ENCODE data around the gene ATP11B.
A peak's percentile ranks its signal among the peaks of the same experiment; 100 is the strongest.
"Not testable (repeated sequence)": the region's sequence is repeated elsewhere in the genome, so short reads cannot be mapped to it uniquely, and the experiment has no call there.

ATP11B gene

DNA sequence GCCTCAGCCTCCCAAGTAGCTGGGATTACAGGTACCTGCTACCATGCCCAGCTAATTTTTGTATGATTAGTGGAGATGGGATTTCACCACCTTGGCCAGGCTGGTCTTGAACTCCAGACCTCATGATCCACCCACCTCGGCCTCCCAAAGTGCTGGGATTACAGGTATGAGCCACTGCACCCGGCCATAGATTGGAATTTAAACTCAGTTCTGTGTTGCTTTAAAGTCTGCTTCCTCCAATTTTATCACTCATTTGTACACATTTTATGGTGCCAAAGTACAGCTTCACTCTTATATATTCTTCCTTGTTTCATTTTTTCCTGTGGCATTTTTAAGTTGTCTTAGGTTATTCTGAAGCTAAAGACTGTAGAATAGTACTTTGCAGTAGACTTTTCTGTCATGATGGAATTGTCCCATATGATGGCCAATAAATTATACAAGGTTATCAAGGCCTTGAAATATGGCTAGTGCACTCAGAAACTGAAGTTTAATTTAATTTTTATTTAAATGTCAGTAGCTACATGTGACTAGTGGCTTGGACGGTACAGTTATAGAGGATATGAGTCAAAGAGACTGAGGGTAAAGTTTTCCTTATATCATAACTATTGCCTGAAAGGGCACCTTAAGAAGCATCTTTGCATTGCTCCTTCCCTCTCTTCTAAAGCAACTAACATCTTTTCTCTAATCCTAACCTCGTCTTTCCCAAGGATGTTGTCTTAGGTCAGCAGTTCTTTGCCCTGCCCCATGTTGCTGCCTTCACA is 28.1 kb downstream of the ATP11B start:
- in situ Hi-C loops (cut with HindIII; ENCODE audit: low pct_unique_long_range_greater_than_20kb, low sequenced_read_pairs): no loop called here
- DNase-seq (ENCODE audit: low read depth in 1 of 2, low spot score in 1 of 2): no peak
- TF ChIP-seq JUND (IDR thresholded peaks at IDR 0.05; ENCODE audit: low read depth): no peak

DNA sequence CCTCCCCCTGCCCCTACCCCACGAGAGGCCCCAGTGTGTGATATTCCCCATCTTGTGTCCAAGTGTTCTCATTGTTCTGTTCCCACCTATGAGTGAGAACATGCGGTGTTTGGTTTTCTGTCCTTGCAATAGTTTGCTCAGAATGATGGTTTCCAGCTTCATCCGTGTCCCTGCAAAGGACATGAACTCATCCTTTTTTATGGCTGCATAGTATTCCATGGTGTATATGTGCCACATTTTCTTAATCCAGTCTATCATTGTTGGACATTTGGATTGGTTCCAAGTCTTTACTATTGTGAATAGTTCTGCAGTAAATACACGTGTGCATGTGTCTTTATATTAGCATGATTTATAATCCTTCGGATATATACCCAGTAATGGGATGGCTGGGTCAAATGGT is 29.0 kb downstream of the ATP11B start:
- in situ Hi-C loops (cut with HindIII; ENCODE audit: low pct_unique_long_range_greater_than_20kb, low sequenced_read_pairs); DNase-seq (ENCODE audit: low read depth in 1 of 2, low spot score in 1 of 2): not testable (repeated sequence)

DNA sequence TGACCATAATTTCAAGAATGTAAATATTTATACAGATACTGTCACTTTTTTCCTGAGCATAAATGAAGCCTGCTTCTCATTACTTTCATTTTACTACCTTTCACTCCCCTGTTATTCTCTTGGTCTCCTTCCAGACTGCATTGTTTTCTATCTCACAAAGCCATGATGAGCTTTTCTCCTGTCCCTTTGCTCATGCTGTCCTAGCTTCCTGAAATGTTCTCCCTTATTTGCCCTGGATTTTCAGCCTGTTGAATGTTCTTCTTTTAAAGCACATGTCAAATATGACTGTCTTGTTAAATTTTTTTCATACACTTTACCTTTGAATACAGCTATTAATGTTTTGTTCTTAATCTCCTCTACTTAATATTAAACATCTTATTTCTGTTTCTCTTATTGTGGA is 31.7 kb downstream of the ATP11B start:
- no peak for TF ChIP-seq JUND (IDR thresholded peaks at IDR 0.05; ENCODE audit: low read depth)
- in situ Hi-C loops (cut with HindIII; ENCODE audit: low pct_unique_long_range_greater_than_20kb, low sequenced_read_pairs): no loop called here
- DNase-seq (ENCODE audit: low read depth in 1 of 2, low spot score in 1 of 2): no peak

DNA sequence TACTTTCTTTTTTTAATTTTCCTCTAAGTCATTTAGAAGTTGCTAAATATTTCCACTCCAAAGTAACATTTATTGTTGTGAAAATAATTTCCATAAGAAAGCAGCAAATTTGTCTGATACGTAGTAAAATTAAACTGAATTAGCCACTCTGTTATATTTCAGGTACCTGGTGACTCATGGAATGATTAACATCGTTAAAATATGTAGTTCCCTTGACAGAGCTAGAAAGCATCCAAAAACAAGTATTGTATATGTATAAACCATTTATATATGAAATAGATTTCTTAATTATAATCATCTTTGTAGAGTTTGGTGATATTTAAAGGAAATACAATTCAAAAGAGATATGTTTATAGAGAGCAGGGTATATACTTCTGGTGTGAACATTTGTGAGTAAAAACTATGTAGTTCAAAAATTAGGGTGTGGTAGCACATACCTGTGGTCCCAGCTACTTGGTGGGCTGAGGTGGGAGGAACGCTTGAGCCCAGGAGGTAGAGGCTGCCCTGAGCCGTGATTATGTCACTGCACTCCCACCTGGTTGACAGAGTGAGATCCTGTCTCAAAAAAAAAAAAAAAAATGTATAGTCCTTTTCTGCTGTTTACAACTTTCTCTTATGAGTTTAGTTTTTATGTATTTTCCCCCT is 36.6 kb downstream of the ATP11B start:
- no peak for TF ChIP-seq JUND (IDR thresholded peaks at IDR 0.05; ENCODE audit: low read depth)
- DNase-seq (ENCODE audit: low read depth in 1 of 2, low spot score in 1 of 2): no peak
- in situ Hi-C loops (cut with HindIII; ENCODE audit: low pct_unique_long_range_greater_than_20kb, low sequenced_read_pairs): no loop called here

DNA sequence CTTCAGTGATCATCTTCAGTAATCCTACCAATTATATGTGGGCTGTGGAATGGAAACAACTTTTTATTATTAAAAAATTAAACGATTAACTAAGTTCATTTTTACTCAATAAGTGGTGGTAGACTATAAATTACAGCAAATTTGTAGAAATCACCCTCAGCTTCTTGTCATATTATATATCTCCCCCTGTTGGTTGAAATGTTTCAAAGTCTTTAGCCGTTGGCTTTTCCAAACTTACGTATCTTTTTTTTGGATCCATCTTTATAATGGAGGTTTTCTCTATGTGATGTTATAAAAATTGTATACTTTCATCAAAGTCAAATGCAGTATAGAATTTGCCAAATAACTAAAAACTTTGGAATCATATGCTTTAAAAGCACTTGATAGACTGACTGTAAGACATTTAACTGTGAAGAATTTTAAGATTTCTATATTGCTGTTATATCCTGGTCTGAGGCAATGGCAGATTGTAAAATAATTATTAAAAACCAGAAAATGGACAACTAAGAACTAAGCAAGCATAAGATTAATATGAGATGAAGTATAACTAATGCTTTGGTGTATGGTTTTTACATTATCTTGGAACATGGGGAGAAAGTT is 44.7 kb downstream of the ATP11B start:
- no peak for TF ChIP-seq JUND (IDR thresholded peaks at IDR 0.05; ENCODE audit: low read depth)
- in situ Hi-C loops (cut with HindIII; ENCODE audit: low pct_unique_long_range_greater_than_20kb, low sequenced_read_pairs): no loop called here
- DNase-seq (ENCODE audit: low read depth in 1 of 2, low spot score in 1 of 2): peak in 1 of 2 experiments; percentile 60

DNA sequence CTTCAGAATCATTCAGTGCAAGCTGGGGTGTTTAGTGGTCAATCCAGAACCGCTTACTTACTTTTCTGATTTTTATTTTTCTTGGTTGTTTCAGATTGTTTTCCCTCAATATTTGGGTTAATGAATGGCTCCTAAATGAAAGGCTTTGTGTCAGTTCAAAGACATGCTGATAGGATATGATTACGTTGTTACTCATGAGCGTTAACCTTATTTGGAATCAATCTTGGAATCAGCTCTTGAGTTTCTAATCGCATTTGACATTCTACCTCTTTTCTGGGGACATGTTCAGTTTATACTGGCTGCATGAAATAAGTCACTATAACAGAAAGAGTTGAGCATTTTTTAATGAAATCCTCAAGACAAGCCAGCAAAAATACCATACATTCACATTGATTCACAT is 50.2 kb downstream of the ATP11B start:
- in situ Hi-C loops (cut with HindIII; ENCODE audit: low pct_unique_long_range_greater_than_20kb, low sequenced_read_pairs): no loop called here
- DNase-seq (ENCODE audit: low read depth in 1 of 2, low spot score in 1 of 2): no peak
- no peak for TF ChIP-seq JUND (IDR thresholded peaks at IDR 0.05; ENCODE audit: low read depth)

DNA sequence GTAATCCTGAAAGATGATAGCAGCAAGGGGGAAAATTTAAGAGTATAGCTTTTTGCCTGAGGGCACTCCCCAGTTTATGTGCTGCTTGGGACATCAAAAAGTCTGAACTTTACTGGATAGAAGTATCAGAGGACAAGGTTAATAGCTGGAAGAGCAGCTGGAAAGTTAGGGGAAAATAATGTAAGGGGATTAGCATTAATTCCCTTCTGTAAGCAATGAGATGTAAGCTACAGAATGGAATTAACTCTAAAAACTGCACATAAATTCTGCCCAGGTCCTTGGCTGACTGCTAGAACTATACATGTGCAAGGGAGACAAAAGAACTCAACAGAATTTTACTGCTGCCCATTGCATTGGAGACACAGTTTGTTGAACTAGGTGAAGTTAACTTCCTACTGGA is 55.6 kb downstream of the ATP11B start:
- no peak for DNase-seq (ENCODE audit: low read depth in 1 of 2, low spot score in 1 of 2)
- in situ Hi-C loops (cut with HindIII; ENCODE audit: low pct_unique_long_range_greater_than_20kb, low sequenced_read_pairs): no loop called here

DNA sequence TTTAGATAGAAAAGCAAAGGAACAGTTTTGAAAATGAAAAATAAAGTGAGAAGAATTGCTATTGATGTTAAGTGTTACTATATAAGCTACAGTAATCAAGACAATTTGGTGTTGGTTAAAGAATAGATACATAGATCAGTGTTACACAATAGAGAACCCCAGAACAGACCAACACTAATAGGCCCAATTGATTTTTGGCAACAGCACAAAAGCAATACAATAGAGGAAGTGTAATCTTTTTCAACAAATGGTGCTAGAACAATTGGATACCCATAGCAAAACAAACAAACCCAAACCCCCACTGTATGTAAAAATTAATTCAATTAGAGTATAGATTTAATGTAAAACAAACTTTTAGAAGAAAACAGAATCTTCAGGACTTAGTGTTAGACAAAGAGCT is 61.8 kb downstream of the ATP11B start:
- no peak for TF ChIP-seq JUND (IDR thresholded peaks at IDR 0.05; ENCODE audit: low read depth)
- no peak for DNase-seq (ENCODE audit: low read depth in 1 of 2, low spot score in 1 of 2)
- in situ Hi-C loops (cut with HindIII; ENCODE audit: low pct_unique_long_range_greater_than_20kb, low sequenced_read_pairs): no loop called here

More for the DNA sequence above, 55.6 kb downstream of the ATP11B start:
- no peak for TF ChIP-seq JUND (IDR thresholded peaks at IDR 0.05; ENCODE audit: low read depth)

DNA sequence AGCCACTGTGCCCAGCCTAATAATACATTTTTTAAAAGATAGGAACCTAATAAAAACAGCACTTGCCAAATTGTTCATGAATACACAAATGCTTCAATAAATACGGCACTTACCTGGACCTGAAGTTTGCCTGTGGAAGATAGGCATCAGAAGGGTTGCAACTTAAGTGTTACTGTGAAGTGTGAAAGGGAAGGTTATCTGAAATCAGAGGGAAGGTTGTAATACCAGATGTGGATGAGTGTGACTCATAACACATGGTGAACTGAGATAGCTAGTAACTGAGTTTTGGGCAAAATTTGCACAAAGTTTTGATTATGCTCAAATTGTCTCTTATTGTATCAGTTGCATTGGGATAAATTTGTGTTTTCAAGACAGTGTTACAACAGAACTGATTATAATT is 68.0 kb downstream of the ATP11B start:
- in situ Hi-C loops (cut with HindIII; ENCODE audit: low pct_unique_long_range_greater_than_20kb, low sequenced_read_pairs): no loop called here

DNA sequence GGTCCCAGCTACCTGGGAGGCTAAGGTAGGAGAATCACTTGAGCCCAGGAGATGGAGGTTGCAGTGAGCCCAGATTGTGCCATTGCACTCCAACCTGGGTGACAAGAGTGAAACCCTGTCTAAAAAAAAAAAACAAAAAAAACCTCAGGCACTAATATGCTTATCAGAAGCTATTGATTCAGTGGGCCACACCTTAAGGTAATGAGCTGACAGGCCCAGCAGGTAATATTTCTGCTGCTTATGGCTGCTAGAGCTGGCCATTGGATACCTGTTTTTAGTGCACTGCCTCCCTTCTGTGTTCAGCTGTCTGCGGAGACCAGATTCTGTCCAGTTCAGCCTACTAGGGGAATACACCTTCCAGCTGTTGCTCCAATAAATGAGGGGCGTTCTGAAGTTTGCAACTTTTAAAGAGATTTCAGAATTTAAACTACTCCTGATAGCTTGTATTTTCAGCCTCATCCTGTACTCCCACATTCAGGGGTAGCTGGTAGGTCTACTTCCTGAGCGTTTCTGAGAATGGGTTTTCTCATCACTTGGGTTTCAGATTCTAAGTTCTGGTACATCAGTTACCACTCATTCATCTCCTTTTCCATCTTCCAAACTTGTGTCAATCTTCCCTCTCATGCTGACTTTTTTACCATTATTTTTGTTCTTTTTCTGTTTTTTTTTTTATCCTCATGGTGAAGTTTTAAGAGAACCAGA is 69.0 kb downstream of the ATP11B start:
- in situ Hi-C loops (cut with HindIII; ENCODE audit: low pct_unique_long_range_greater_than_20kb, low sequenced_read_pairs): no loop called here
- TF ChIP-seq JUND (IDR thresholded peaks at IDR 0.05; ENCODE audit: low read depth): no peak
- no peak for DNase-seq (ENCODE audit: low read depth in 1 of 2, low spot score in 1 of 2)

More for the DNA sequence above, 68.0 kb downstream of the ATP11B start:
- TF ChIP-seq JUND (IDR thresholded peaks at IDR 0.05; ENCODE audit: low read depth): no peak
- DNase-seq (ENCODE audit: low read depth in 1 of 2, low spot score in 1 of 2): no peak

DNA sequence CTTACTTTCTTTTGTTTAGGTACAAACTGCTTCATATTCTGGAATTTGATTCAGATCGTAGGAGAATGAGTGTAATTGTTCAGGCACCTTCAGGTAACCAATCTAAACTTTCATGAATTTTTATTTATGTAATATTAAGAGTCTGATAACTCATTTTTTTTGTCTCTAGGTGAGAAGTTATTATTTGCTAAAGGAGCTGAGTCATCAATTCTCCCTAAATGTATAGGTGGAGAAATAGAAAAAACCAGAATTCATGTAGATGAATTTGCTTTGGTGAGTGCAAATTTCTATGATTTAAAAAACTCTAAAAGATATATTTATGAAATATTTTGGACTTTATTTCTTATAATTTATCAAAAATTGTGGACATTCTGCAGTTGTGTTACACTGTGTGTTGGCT is 75.8 kb downstream of the ATP11B start:
- no peak for TF ChIP-seq JUND (IDR thresholded peaks at IDR 0.05; ENCODE audit: low read depth)
- no peak for DNase-seq (ENCODE audit: low read depth in 1 of 2, low spot score in 1 of 2)
- in situ Hi-C loops (cut with HindIII; ENCODE audit: low pct_unique_long_range_greater_than_20kb, low sequenced_read_pairs): no loop called here

DNA sequence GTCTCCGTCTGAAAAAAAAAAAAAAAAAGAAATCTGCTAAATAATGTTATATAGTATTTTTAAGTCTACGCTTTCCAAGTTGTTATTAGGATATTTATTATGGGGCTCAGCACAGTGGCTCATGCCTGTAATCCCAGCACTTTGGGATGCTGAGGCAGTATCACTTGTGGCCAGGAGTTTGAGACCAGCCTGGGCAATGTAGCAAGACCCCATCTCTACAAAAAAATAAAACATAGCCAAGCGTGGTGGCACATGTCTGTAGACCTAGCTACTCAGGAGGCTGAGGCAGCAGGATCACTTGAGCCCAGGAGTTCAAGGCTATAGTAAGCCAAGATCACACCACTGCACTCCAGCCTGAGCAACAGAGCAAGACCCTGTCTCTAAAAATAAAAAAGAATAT is 77.6 kb downstream of the ATP11B start:
- in situ Hi-C loops (cut with HindIII; ENCODE audit: low pct_unique_long_range_greater_than_20kb, low sequenced_read_pairs); DNase-seq (ENCODE audit: low read depth in 1 of 2, low spot score in 1 of 2): not testable (repeated sequence)

Data from T47D (cell line).